ENCODE results near the gene CTIF.

The CTIF gene

DNA sequence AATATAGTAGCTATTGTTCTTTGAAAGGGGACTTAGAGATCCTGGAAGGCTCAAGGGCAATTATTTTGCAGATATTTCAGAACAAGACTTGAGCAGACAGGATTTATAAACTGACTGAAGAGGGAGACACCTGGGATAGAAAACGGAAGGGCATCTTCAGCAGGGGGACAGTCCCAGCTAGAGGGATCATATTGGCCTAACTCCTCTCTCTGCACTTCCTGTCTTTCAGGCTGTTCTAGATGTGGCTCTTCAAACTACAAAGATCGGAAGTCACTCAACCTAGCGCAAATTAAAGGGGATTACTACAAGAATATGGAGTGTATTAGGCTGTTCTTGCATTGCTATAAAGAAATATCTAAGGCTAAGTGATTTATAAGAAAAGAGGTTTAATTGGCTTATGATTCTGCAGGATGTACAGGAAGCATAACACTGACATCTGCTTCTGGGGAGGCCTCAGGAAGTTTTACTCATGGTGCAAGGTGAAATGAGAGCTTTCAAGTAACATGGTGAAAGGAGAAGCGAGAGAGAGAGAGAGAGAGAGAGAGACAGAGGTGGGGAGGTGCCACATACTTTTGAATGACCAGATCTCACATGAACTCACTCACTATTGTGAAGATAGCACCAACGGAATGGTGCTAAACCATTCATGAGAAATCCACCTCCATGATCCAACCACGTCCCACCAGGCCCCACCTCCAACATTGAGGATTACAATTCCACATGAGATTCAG, 5.3 kb upstream of the CTIF start:
- no peak for DNase-seq (ENCODE audit: low spot score)

DNA sequence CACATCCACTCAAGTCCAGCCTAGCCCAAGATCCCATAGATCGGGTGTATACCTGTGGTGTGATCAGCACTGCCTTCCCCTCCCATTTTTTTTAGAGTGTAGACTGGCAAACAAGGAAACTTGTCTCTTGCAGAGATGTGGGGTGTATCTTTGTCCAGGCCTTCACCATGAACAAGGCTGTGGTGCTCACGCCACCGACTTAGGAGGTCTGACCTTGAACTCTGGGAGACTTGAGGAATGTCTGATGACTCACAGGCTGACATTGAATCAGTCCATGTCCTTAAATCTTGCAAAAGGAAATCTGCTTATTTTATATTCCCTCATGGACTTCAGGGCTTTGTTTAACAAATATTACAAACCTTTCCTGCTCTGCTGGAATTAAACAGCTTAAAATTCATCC, 4.5 kb upstream of the CTIF start:
- no peak for DNase-seq (ENCODE audit: low spot score)

DNA sequence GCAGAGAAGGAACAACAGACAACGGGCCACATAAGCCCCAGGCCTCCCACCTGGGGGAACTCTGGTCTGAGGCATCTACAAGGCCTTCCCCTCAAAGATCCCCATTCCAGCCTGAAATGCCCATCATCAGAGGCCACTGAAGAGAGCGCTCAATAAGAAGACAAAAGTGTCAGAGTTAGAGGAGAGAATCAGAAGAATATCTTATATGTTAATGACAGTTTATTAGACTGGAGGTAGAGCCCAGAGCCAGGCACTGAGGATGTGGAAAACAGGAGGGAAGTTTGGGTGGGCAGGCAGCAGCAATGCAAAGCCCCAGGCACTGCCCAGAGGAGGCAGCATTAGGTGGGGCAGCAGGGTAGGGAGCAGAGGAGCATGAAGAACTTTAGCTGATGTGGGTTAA, 2.9 kb upstream of the CTIF start:
- DNase-seq (ENCODE audit: low spot score): no peak

DNA sequence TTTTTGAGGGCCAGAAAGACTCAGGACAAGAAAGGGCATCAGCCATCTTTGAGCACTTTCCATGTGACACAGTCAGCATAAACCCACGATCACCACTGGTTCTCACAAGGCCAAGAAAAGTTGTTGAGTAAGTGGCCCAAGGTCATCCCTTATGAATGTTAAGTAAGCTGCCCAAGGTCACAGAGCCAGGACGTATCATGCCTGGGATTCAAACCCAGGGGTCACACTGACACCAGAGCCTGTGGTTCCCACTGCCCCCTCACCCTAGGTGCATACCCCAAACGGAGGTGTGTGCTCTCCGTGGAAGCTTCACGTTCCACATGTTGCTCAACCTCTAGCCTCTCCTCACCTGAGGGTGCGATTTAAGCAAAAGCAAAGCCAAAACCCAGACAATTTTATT, 2.3 kb upstream of the CTIF start:
- DNase-seq (ENCODE audit: low spot score): no peak

DNA sequence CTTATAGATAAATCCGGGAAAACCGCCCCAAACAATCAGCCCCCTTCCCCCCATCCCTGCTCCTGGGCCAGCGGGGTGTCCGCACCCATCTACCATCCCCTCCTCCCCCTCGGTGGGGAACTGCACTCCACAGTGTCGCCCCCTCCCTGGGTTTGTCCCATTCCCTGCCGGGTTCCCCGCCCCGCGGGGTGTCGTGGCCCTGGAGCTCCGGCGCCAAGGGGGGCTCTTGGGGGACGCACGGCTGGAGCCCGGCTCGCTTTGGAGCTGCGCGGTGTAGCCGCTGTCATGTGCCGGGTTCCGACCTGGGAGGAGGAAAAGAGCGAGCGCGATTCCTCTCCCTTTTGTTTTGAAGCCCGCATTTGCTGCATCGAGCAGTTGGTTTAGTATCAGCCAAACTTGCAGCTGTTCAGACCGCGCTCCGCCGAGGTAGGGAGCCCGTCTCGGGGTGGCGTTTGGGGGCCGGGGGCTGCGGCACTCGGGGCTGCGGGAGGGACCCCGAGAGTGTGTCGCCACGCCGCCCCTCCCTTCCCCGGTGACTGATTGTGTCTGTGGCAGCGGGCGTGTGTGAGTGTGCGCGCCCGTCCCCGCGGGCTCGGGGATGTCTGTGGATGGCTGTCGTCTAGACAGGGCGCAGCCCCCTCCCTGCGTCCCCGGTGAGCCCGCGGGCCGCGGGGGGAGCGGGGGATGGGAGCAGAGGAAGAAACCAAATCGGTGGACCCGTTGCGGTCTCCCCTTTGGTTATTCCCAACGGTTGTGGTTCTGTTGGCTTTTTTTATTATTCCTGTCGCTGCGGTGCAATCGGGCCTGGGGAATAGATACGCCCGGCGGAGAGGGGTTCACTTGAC, 797 bp downstream of the CTIF start:
- DNase-seq (ENCODE audit: low spot score): no peak

DNA sequence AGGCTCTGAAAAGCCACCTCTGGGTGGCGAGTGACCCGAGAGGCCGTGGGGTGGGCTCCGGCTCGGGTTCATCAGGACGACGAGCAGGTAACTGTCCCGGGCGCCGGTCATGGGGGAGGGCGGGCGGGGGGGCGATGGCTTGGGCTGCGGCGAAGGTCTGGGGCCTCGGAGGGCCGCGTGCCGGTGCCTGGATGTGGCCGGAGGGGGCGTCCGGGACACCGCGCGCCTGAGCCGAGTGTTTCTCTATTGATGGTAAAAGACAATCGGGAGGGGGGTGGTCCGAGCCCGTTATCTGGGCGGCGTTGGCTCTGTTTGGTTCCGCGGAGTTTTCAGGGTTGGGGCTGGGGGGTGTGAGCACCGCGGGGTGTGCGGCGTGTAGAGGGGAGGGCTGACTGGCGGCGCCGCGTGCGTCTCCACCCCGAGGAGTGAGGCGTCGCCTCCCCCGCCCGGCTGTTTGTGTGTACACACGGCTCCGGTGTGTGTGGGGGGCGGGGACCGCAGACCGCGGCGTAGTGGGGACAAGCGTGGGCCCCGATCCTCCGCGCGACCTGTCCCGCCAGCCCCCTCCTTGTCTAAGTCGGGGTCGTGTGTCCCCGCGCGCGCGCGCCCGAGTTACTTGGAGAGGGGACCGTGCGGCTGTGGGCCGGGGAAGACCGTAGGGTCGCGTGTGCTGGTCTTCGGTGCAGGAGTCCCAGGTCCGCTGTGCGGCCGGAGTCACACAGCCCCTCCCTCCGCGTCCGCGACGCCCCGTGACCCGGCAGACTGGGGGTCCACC, 1.6 kb downstream of the CTIF start:
- peak; percentile 46 for DNase-seq (ENCODE audit: low spot score)

DNA sequence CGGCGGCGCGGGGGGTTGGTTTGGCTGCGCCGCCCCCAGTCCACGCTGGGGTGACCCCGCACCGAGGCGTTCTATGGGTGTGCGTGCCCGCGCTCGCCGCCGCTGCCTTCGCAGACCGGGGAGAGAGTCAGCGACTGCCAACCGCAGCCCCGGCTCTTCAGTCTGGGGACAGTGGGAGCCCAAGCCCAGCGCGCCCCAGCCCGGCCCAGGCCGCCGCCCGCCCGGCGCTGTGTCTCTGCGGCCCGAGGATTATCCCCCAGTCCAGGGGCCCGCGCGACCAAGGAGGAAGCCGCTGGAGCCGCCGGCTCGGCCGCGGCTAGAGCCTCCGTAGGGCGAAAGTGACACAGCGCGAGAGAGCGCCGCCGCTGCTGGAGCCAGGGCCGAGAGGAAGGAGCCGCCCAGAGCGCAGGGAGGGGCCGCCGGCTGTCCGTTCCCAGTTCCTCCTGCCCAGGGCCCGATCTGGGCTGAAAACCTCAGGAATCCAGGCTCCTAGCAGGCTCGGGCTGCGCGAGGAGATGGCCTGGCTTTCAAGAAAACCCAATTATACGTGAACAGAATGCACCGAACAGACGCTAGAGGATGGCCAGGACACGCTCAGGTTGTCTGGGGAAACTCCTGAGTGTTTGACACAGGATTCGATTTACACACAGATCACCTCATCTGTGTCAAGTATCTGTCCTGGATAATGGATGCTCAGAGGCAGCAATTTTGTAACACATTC, 2.4 kb downstream of the CTIF start:
- DNase-seq (ENCODE audit: low spot score): peak; percentile 29

DNA sequence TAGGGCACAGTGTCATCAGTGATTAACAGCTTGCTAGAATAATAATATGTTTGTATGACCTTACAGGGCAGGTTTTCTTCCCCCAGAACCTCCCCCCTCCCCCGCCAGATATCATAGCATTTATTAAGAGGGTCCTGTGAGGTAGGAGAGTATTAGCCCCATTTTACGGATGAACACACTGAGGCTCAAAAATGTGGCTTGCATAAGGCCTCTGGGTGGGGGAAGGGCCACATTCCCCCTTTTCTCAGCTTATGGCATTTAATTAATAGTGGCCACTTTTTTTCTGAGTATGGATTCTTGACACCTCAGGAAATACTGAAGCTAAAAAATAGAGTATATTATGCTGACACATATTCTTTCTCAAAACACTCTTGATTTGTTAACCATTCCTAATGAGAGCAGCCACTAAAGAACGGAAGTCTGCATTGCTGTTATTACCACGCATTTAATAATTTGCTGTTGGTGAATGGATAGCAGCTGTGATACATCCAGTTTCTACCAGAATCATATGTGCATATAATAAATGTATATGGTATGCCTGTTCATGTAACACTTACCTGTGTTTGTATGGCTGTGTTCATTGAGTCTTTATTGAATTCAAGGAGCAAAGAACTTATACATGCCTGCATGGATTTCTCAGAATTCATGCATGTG, 3.0 kb downstream of the CTIF start:
- no peak for DNase-seq (ENCODE audit: low spot score)

DNA sequence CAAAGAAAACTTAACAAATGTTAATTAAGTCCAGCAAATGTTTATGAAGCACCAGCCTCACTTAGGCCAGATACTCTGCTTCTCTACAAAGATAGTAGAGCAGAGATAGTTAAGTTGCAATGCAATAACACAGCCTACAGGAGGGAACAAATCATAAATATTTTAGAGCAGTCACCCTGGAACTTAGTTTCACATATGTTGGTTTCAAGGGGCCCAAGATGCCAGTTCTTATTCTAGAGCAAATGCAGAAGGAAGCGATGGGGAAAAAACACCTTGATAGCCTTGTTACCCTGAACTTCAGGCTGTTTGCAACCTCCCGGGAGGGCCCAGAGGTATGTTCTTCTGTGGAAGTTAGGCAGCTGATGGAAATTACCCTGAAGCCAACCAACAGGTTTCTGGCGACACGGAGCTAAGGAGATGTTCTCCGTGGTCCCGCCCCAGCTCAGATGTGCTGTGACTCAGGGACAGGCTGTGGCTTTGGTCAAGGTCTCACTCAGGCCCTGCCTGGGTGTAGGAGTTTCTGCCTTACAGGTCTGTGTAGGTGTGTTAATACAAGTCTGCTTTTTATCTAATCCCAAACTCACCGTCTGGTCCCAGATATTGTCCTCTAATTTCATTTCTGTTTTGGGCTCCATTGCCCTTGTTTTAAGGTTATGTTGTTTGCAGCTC, 3.8 kb downstream of the CTIF start:
- no peak for DNase-seq (ENCODE audit: low spot score)

DNA sequence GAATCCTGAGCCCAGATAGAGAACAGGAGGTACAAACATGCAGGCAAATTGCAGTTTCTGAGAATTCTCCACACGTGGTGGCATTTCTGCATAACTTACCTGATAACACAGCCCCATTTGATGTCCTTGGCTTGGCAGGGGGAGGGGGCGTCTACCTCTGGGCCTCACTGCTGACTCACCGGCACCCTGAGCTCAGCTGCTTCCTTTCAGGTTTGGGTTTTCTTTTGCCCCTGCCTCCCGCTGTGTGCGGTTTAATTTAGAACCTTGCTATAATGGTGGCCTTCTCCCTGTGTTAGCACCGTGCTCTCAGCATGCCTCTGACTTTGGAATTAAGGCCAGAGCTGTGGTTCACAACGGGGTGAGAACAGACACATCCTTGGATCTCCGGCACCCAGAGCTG, 4.4 kb downstream of the CTIF start:
- DNase-seq (ENCODE audit: low spot score): no peak

DNA sequence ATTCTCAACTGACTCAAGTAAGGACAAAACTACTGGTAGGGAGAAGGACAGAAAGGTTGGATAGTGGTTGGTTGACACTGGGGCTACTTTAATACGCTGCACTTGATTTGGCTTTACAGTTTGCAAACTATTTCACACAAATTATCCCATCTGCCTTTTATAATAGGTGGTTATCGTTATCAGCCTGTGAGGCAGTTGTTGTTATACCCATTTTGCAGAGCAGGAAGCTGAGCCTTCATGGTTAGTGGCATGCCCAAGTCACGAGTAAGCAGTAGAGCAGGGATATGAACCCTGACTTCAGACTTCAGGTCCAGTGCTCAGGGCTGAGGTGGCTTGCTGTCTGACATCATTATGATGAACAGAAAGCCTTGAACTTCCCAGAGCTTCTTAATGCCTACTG, 5.3 kb downstream of the CTIF start:
- no peak for DNase-seq (ENCODE audit: low spot score)

DNA sequence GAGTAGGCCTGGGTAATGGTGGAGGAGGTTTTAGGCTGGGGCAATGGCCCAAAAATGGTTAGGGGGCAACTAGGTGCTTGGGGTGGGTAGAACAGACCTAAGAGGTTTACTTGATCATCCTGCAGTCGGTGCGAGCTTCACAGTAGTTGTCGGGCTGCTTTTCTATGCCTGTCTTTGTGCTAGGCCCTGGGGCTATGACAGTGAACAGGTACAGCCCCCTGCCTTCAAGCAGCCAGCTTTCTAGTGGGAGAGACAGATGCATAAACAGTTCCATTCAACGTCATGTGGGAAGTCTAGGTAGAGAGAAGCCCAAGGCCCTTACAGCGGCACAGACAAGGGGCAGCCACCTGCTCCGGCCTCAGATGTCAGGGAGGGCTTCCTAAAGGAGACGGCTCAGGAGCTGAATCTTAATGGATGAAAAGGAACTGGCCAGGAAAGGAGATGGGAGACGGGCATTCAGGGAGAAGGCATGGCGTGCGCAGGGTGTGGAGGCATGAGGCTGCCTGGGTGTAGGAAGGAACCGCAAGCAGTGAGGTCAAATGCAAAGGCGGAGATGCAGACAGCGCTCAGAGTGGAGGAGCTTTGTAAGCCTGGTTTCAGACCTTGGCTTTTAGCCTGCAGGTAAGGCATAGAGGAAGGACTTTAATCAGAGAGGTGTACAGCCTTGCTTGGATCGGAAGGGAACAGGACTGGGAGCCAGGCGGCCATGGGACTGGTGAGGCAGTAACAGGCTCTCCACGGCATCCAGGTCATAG, 6.0 kb downstream of the CTIF start:
- DNase-seq (ENCODE audit: low spot score): no peak

DNA sequence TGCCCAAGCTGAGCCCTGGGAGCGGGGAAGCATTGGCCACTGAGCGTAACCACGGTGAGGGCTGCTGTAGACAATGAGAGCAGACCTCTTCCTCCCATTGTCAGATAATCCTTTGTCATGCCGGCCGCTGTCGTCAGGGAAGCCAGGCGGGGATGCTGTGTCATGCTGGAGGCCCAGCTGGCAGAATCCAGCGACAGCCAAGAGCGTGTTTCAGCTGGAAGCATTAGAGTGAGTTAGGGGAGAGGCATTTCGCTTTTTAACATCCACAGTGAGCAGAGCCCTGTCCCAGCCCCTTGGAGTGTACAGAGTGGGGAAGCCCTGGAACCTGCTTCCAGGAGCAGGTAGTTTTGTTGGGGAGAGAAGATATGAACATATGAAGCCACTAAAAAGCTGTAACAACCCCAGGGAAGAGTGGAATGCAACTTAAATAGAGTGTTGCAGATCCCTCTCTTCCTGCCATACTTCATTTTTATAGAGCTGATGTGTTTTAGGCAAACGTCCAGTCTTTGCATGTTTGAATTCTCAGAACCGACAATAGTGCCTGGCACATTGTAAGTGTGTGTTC, 7.0 kb downstream of the CTIF start:
- no peak for DNase-seq (ENCODE audit: low spot score)

DNA sequence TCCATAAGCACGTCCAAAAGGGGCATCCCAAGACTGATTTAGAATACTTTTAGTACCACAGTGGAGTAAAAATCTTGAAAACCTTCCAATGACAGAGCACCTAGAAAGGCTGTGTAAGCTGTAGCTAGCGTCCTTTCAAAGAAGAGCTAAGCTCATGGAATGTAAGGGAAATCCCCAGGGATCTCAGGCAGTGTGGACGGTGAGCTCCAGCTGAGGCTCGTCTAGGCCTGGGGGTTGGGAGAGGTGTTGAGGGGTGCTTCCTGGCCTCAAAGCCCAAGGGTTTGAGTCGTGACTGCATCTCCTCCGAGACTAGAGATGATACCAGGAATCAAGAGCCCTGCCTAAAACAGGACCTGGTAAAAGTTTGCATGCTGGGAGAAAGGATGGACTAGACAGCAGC, 7.6 kb downstream of the CTIF start:
- no peak for DNase-seq (ENCODE audit: low spot score)

DNA sequence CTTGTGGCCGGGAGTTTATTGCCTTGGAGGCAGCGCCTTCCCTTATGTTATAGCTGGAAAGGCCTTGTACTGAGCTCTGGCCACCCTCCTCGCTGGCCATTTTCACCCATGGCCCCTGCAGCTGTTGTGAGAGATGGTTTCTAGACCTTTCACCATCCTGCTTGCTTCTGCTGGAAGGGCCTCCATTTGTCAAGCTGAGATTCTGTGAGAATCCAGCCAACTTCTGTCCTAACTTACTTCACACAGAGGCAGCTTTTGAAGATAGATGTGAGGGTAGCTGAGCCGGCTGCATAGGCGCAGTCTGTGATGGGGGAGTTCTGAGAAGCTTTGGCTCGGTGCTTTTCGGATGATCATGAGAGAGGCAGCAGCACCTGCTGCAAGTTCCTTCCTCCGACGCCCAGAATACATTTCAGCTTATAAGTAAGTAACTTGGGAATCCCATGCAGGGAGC, 8.7 kb downstream of the CTIF start:
- no peak for DNase-seq (ENCODE audit: low spot score)

DNA sequence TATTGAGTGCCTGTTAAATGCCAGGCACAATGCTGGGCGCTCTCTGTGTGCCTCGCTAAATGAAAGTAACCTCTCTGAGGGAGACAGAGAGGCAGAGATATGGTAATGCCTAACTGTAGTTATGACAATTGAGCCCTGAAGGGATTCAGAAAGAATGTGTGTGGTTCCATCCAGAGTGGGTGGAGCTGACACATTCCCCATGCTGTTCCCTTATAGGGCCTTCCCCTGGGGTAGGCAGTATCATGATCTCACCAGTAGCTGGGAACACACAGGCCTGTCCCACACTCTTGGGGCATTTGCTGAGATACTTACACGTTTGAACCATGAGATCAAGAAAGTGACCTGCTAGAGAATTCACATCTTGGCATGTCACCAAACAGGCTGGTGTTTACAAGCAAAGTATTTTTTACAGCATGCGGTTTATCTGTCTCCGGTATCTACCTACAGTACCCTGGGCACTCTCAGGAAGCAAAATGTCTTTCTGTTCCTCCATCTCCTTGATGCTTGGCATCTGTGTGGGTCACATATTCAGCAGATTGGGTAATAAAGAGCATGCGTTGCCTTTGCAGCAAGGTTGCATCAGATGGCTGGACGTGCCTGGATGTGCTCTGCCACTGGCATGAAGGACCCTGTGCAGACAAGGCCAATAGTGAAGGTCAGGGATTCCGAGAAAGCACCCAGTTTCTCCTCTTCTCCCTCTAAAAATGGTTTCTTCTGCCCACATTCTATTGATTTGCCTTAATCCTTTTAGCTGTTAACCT, 9.4 kb downstream of the CTIF start:
- no peak for DNase-seq (ENCODE audit: low spot score)

DNA sequence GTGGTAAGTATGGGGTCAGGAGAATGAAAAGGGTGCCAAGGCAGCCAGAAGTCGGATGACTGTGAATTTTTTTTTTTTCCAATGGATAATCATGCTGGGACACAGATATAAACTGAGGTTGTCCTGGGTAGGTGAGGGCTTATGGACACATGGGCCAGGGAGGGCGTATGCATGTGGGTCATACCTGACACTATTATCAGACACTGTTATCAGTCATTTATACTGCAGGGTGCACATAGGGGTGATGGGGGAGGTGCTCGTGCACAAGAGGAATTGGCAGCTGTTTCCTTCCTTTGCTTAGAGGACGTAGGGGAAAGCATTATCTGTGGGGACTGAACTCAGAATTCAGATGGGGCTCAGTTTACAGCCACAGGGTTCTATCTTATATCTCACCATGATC, 10.1 kb downstream of the CTIF start:
- DNase-seq (ENCODE audit: low spot score): no peak

DNA sequence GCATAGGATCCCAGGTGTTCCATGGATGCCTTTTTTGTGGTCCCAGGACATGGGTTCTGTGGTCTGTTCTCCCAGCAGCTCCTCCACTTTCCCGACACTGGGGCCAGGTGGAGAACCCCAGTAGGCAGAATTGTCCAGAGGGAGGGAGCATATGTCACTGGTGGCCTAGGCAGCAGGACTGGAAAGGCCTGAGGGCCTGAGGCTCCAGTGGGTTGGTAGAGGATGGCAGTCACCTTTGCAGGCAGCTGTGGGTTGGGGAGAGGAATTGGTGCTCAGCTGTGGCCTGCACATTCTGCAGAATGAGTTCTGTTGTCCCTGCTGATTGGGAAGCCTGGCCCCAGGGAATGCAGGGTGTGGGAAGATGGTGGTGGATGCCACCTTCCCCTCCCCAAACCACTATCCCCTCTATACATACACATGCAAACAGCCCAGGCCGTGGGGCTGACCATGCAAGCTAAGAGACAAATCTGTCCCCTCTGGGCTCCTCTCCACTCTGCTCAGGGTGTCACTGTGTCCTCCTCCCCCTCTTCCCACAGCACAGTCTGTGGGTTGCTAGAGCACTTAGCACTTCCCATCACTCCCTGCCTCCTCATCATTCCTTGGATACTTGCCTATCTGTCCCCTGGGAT, 11.4 kb downstream of the CTIF start:
- DNase-seq (ENCODE audit: low spot score): no peak

DNA sequence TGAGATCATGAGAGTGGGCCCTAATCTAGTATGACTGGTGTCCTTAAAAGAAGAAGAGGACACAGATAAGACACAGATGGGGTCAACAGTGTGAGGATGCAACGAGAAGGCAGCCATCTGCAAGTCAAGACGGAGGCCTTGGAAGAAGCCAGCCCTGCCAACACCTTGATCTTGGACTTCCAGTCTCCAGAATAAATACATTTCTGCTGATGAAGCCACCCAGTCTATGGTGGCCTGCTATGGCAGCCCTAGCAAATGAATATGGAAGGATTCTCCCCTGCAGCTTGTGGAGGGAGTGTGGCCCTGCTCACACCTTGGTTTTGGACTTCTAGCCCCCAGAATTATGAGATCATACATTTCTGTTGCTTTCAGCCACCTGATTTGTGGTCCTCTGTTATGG, 12.3 kb downstream of the CTIF start:
- no peak for DNase-seq (ENCODE audit: low spot score)

Measured in hematopoietic multipotent progenitor cell treated with erythropoietin and hydrocortisone succinate and interleukin-3 and kit ligand, for 17 days (in vitro differentiated cells).